HEK293 (cell line): ENCODE measurements around the gene MRPS16.

Source experiments
- BCL11B ChIP-seq: fragments of 450-650 bp; formaldehyde crosslinking; IDR thresholded peaks from 2 replicates; pipeline ENCODE4 v1.5.1; 2016; ENCODE audit warnings: low read depth, missing biosample characterization, missing genetic modification characterization
- GLI4 ChIP-seq: fragments of 450-650 bp; formaldehyde crosslinking; IDR thresholded peaks from 2 replicates; pipeline ENCODE4 v1.5.1; 2016; ENCODE audit warnings: missing biosample characterization, missing genetic modification characterization
- GLIS2 ChIP-seq: fragments of 450-650 bp; formaldehyde crosslinking; IDR thresholded peaks from 2 replicates; pipeline ENCODE4 v1.5.1; 2016; ENCODE audit warnings: missing biosample characterization, missing genetic modification characterization
- HOXC10 ChIP-seq: sonication (generic); formaldehyde crosslinking; IDR thresholded peaks from 2 replicates; pipeline ENCODE4 v1.8.1; 2023; ENCODE audit warnings: mild to moderate bottlenecking, missing genetic modification reagents
- KLF8 ChIP-seq: fragments of 450-650 bp; formaldehyde crosslinking; IDR thresholded peaks from 2 replicates; pipeline ENCODE4 v1.5.1; 2016; ENCODE audit warnings: missing biosample characterization, missing genetic modification characterization
- MZF1 ChIP-seq: fragments of 450-650 bp; formaldehyde crosslinking; IDR thresholded peaks from 2 replicates; pipeline ENCODE4 v1.5.1; 2017; ENCODE audit warnings: missing biosample characterization, missing genetic modification characterization, borderline replicate concordance
- SCRT2 ChIP-seq: fragments of 450-650 bp; formaldehyde crosslinking; IDR thresholded peaks from 2 replicates; pipeline ENCODE4 v1.5.1; 2016; ENCODE audit warnings: missing biosample characterization, missing genetic modification characterization
- ZBTB1 ChIP-seq: fragments of 450-650 bp; formaldehyde crosslinking; IDR thresholded peaks from 2 replicates; pipeline ENCODE4 v1.5.1; 2016; ENCODE audit warnings: missing biosample characterization, missing genetic modification characterization
- ZBTB48 ChIP-seq: fragments of 450-650 bp; formaldehyde crosslinking; IDR thresholded peaks from 2 replicates; pipeline ENCODE4 v1.5.1; 2016; ENCODE audit warnings: missing biosample characterization, missing genetic modification characterization
- ZFP37 ChIP-seq: fragments of 450-650 bp; formaldehyde crosslinking; IDR thresholded peaks from 2 replicates; pipeline ENCODE4 v1.5.1; 2016; ENCODE audit warnings: missing biosample characterization, missing genetic modification characterization
- ZFP41 ChIP-seq: fragments of 450-650 bp; formaldehyde crosslinking; IDR thresholded peaks from 2 replicates; pipeline ENCODE4 v1.5.1; 2016; ENCODE audit warnings: missing biosample characterization, missing genetic modification characterization, borderline replicate concordance
- ZNF114 ChIP-seq: fragments of 450-650 bp; formaldehyde crosslinking; IDR thresholded peaks from 2 replicates; pipeline ENCODE4 v1.5.0; 2017; ENCODE audit warnings: missing biosample characterization, missing genetic modification characterization
- ZNF121 ChIP-seq: fragments of 450-650 bp; formaldehyde crosslinking; IDR thresholded peaks from 2 replicates; pipeline ENCODE4 v1.5.1; 2016; ENCODE audit warnings: missing biosample characterization, missing genetic modification characterization
- ZNF2 ChIP-seq: fragments of 450-650 bp; formaldehyde crosslinking; IDR thresholded peaks from 2 replicates; pipeline ENCODE4 v1.5.1; 2016; ENCODE audit warnings: missing biosample characterization, missing genetic modification characterization
- ZNF214 ChIP-seq: fragments of 450-650 bp; formaldehyde crosslinking; IDR thresholded peaks from 2 replicates; pipeline ENCODE4 v1.5.1; 2017; ENCODE audit warnings: missing biosample characterization, mild to moderate bottlenecking, missing genetic modification characterization, borderline replicate concordance
- ZNF23 ChIP-seq: fragments of 450-650 bp; formaldehyde crosslinking; IDR thresholded peaks from 2 replicates; pipeline ENCODE4 v1.5.1; 2016; ENCODE audit warnings: missing biosample characterization, missing genetic modification characterization, borderline replicate concordance
- ZNF354C ChIP-seq: fragments of 450-650 bp; formaldehyde crosslinking; IDR thresholded peaks from 2 replicates; pipeline ENCODE4 v1.5.1; 2016; ENCODE audit warnings: missing biosample characterization, missing genetic modification characterization, low read depth, borderline replicate concordance
- ZNF366 ChIP-seq: fragments of 450-650 bp; formaldehyde crosslinking; conservative IDR thresholded peaks from 2 replicates; pipeline ENCODE4 v1.5.1; 2016; ENCODE audit warnings: missing biosample characterization, missing genetic modification characterization
- ZNF391 ChIP-seq: fragments of 450-650 bp; formaldehyde crosslinking; IDR thresholded peaks from 2 replicates; pipeline ENCODE4 v1.5.1; 2016; ENCODE audit warnings: low read depth, missing biosample characterization, missing genetic modification characterization, borderline replicate concordance
- ZNF48 ChIP-seq: fragments of 450-650 bp; formaldehyde crosslinking; IDR thresholded peaks from 2 replicates; pipeline ENCODE4 v1.5.1; 2016; ENCODE audit warnings: missing biosample characterization, missing genetic modification characterization
- ZNF549 ChIP-seq: fragments of 450-650 bp; IDR thresholded peaks from 2 replicates; pipeline ENCODE4 v1.5.1; 2018; ENCODE audit warnings: missing biosample characterization, missing genetic modification characterization, mild to moderate bottlenecking, inconsistent platforms, moderate library complexity
- ZNF585B ChIP-seq: fragments of 450-650 bp; formaldehyde crosslinking; IDR thresholded peaks from 2 replicates; pipeline ENCODE4 v1.5.1; 2016; ENCODE audit warnings: missing biosample characterization, missing genetic modification characterization
- ZNF600 ChIP-seq: fragments of 450-650 bp; formaldehyde crosslinking; IDR thresholded peaks from 2 replicates; pipeline ENCODE4 v1.5.1; 2016; ENCODE audit warnings: missing biosample characterization, missing genetic modification characterization
- ZNF624 ChIP-seq: fragments of 450-650 bp; formaldehyde crosslinking; IDR thresholded peaks from 2 replicates; pipeline ENCODE4 v1.5.1; 2017; ENCODE audit warnings: missing biosample characterization, missing genetic modification characterization
- ZSCAN30 ChIP-seq: fragments of 450-650 bp; IDR thresholded peaks from 2 replicates; pipeline ENCODE4 v1.5.1; 2018; ENCODE audit warnings: missing biosample characterization, mild to moderate bottlenecking, missing genetic modification characterization, moderate library complexity
- TF ChIP-seq, protein P1 (sequence below): fragments of 450-650 bp; formaldehyde crosslinking; IDR thresholded peaks from 2 replicates; pipeline ENCODE4 v1.5.1; 2016; ENCODE audit warnings: missing biosample characterization, missing genetic modification characterization
- TF ChIP-seq, protein P2 (sequence below): fragments of 450-650 bp; formaldehyde crosslinking; IDR thresholded peaks from 2 replicates; pipeline ENCODE4 v1.5.1; 2016; ENCODE audit warnings: missing biosample characterization, missing genetic modification characterization
- TF ChIP-seq, protein P3 (sequence below): fragments of 450-650 bp; formaldehyde crosslinking; IDR thresholded peaks from 2 replicates; pipeline ENCODE4 v1.5.1; 2016; ENCODE audit warnings: missing biosample characterization, missing genetic modification characterization
- TF ChIP-seq, protein P4 (sequence below): fragments of 450-650 bp; formaldehyde crosslinking; IDR thresholded peaks from 2 replicates; pipeline ENCODE4 v1.5.1; 2016; ENCODE audit warnings: missing biosample characterization, missing genetic modification characterization
- TF ChIP-seq, protein P5 (sequence below): fragments of 450-650 bp; formaldehyde crosslinking; IDR thresholded peaks from 2 replicates; pipeline ENCODE4 v1.5.1; 2016; ENCODE audit warnings: missing biosample characterization, missing genetic modification characterization

Gene MRPS16

DNA sequence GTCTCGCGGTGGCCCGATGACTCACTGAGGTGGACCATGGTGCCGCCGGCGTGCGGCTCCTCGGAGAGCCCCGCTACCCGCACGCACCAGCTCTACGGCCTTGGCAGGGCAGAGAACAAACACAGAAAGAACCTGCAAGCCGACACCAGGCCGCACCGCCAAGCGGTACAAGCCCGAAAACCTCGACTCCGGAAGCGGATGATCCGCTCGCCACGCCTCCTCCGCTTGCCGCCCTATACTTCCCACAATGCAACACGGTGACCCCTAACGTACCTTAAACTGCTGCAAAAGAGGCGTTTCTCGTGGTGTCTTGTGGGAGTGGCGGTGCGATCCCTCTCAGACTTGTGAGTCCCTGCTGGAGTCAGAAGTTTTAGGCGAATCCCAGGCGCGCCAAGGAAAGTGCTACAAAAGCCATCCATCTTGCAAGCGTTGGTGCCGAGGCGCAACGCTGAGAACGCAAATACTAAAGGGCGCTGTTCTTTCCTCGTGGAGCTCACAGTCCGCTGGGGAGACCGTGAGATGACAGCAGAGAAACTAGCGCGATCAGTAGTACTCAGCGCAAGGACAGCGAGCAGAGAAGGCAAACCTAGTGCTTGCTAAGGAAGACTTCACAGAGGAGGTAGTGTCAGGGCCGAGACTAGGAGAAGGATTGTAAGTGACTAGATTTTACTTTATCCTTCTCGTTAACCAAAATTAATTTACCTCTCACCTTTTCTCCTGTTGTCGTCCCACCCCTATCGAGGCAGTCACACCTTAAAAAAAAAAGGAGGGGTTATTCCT lies at the start of gene MRPS16 (continued):
- TF ChIP-seq ZNF48 (tag by site-specific recombination) (no peak), SCRT2 (tag by site-specific recombination) (no peak), ZFP41 (tag by site-specific recombination) (no peak), KLF8 (tag by site-specific recombination) (peak; percentile 97), ZNF585B (no peak), BCL11B (tag by site-specific recombination) (no peak), ZNF391 (no peak), ZNF214 (tag by site-specific recombination) (no peak), MZF1 (tag by site-specific recombination) (peak; percentile 77), GLI4 (tag by site-specific recombination) (no peak), ZNF121 (tag by site-specific recombination) (no peak), ZNF2 (peak; percentile 89; the same call in 1 of the 2 replicates), ZBTB1 (tag by site-specific recombination) (no peak), ZNF354C (tag by site-specific recombination) (no peak), ZNF624 (tag by site-specific recombination) (no peak), ZFP37 (tag by site-specific recombination) (peak; percentile 75), HOXC10 (CRISPR knock-in tag) (no peak), ZNF23 (tag by site-specific recombination) (no peak), GLIS2 (tag by site-specific recombination) (peak; percentile 29; the same call in 1 of the 2 replicates), ZNF549 (tag by site-specific recombination) (no peak), ZSCAN30 (tag by site-specific recombination) (no peak), ZNF366 (no peak), ZNF600 (tag by site-specific recombination) (peak; percentile 89), ZBTB48 (tag by site-specific recombination) (peak; percentile 97), ZNF114 (tag by site-specific recombination) (no peak)
- TF ChIP-seq, protein P1, sequence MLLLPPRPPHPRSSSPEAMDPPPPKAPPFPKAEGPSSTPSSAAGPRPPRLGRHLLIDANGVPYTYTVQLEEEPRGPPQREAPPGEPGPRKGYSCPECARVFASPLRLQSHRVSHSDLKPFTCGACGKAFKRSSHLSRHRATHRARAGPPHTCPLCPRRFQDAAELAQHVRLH (tag by site-specific recombination) = peak; percentile 84; the same call in 1 of the 2 replicates
- TF ChIP-seq, protein P2, sequence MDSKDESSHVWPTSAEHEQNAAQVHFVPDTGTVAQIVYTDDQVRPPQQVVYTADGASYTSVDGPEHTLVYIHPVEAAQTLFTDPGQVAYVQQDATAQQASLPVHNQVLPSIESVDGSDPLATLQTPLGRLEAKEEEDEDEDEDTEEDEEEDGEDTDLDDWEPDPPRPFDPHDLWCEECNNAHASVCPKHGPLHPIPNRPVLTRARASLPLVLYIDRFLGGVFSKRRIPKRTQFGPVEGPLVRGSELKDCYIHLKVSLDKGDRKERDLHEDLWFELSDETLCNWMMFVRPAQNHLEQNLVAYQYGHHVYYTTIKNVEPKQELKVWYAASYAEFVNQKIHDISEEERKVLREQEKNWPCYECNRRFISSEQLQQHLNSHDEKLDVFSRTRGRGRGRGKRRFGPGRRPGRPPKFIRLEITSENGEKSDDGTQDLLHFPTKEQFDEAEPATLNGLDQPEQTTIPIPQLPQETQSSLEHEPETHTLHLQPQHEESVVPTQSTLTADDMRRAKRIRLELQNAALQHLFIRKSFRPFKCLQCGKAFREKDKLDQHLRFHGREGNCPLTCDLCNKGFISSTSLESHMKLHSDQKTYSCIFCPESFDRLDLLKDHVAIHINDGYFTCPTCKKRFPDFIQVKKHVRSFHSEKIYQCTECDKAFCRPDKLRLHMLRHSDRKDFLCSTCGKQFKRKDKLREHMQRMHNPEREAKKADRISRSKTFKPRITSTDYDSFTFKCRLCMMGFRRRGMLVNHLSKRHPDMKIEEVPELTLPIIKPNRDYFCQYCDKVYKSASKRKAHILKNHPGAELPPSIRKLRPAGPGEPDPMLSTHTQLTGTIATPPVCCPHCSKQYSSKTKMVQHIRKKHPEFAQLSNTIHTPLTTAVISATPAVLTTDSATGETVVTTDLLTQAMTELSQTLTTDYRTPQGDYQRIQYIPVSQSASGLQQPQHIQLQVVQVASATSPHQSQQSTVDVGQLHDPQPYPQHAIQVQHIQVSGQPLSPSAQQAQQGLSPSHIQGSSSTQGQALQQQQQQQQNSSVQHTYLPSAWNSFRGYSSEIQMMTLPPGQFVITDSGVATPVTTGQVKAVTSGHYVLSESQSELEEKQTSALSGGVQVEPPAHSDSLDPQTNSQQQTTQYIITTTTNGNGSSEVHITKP = peak; percentile 36; the same call in 1 of the 2 replicates
- TF ChIP-seq, protein P3, sequence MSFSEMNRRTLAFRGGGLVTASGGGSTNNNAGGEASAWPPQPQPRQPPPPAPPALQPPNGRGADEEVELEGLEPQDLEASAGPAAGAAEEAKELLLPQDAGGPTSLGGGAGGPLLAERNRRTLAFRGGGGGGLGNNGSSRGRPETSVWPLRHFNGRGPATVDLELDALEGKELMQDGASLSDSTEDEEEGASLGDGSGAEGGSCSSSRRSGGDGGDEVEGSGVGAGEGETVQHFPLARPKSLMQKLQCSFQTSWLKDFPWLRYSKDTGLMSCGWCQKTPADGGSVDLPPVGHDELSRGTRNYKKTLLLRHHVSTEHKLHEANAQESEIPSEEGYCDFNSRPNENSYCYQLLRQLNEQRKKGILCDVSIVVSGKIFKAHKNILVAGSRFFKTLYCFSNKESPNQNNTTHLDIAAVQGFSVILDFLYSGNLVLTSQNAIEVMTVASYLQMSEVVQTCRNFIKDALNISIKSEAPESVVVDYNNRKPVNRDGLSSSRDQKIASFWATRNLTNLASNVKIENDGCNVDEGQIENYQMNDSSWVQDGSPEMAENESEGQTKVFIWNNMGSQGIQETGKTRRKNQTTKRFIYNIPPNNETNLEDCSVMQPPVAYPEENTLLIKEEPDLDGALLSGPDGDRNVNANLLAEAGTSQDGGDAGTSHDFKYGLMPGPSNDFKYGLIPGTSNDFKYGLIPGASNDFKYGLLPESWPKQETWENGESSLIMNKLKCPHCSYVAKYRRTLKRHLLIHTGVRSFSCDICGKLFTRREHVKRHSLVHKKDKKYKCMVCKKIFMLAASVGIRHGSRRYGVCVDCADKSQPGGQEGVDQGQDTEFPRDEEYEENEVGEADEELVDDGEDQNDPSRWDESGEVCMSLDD (tag by site-specific recombination) = no peak
- TF ChIP-seq, protein P4, sequence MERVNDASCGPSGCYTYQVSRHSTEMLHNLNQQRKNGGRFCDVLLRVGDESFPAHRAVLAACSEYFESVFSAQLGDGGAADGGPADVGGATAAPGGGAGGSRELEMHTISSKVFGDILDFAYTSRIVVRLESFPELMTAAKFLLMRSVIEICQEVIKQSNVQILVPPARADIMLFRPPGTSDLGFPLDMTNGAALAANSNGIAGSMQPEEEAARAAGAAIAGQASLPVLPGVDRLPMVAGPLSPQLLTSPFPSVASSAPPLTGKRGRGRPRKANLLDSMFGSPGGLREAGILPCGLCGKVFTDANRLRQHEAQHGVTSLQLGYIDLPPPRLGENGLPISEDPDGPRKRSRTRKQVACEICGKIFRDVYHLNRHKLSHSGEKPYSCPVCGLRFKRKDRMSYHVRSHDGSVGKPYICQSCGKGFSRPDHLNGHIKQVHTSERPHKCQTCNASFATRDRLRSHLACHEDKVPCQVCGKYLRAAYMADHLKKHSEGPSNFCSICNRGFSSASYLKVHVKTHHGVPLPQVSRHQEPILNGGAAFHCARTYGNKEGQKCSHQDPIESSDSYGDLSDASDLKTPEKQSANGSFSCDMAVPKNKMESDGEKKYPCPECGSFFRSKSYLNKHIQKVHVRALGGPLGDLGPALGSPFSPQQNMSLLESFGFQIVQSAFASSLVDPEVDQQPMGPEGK (tag by site-specific recombination) = no peak; the same call in 1 of the 2 replicates
- TF ChIP-seq, protein P5, sequence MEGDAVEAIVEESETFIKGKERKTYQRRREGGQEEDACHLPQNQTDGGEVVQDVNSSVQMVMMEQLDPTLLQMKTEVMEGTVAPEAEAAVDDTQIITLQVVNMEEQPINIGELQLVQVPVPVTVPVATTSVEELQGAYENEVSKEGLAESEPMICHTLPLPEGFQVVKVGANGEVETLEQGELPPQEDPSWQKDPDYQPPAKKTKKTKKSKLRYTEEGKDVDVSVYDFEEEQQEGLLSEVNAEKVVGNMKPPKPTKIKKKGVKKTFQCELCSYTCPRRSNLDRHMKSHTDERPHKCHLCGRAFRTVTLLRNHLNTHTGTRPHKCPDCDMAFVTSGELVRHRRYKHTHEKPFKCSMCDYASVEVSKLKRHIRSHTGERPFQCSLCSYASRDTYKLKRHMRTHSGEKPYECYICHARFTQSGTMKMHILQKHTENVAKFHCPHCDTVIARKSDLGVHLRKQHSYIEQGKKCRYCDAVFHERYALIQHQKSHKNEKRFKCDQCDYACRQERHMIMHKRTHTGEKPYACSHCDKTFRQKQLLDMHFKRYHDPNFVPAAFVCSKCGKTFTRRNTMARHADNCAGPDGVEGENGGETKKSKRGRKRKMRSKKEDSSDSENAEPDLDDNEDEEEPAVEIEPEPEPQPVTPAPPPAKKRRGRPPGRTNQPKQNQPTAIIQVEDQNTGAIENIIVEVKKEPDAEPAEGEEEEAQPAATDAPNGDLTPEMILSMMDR = peak; percentile 53; the same call in 1 of the 2 replicates
